Measurements from ENCODE around the gene MYADML2. TPM values are rescaled to one million over a fixed set of nuclear protein-coding genes. Genes with fewer than 3 reads are reported as not detected.

The MYADML2 gene
- total and polyA plus RNA-seq, 2 of the 8 experiments (the other 6 are each of a cell fraction or from before 2014, with no cell fraction given): 0.26 to 0.47 TPM

DNA sequence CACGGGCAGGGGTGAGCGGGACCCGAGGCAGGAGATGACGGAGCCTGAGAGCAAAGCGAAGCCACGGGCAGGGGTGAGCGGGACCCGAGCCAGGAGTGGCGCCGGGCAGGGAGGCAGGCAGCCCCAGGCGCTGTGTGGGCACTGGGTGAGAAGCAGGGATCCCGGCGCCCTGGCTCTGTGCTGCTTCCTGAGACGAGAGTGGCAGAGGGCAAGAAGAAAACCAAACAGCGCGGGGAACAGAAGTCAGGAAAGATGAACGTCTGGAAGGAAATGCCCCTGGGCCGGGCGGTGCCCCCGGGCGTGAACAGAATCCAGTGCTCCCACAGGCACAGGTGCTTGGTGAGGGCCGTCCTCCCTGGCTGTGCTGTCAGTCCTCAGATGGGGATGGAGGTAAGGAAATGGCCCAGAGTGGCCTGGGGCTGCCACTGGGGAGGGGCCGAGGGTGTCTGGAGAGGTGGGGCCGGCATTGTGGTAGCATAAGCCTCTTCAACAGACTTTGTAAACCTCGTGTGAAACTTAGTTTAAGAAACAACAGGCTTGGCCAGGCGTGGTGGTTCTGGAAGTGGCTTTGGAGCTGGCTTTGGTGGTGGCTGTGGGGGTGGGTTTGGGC is 40.2 kb upstream of the MYADML2 start (continued):
- TF ChIP-seq, protein P1, sequence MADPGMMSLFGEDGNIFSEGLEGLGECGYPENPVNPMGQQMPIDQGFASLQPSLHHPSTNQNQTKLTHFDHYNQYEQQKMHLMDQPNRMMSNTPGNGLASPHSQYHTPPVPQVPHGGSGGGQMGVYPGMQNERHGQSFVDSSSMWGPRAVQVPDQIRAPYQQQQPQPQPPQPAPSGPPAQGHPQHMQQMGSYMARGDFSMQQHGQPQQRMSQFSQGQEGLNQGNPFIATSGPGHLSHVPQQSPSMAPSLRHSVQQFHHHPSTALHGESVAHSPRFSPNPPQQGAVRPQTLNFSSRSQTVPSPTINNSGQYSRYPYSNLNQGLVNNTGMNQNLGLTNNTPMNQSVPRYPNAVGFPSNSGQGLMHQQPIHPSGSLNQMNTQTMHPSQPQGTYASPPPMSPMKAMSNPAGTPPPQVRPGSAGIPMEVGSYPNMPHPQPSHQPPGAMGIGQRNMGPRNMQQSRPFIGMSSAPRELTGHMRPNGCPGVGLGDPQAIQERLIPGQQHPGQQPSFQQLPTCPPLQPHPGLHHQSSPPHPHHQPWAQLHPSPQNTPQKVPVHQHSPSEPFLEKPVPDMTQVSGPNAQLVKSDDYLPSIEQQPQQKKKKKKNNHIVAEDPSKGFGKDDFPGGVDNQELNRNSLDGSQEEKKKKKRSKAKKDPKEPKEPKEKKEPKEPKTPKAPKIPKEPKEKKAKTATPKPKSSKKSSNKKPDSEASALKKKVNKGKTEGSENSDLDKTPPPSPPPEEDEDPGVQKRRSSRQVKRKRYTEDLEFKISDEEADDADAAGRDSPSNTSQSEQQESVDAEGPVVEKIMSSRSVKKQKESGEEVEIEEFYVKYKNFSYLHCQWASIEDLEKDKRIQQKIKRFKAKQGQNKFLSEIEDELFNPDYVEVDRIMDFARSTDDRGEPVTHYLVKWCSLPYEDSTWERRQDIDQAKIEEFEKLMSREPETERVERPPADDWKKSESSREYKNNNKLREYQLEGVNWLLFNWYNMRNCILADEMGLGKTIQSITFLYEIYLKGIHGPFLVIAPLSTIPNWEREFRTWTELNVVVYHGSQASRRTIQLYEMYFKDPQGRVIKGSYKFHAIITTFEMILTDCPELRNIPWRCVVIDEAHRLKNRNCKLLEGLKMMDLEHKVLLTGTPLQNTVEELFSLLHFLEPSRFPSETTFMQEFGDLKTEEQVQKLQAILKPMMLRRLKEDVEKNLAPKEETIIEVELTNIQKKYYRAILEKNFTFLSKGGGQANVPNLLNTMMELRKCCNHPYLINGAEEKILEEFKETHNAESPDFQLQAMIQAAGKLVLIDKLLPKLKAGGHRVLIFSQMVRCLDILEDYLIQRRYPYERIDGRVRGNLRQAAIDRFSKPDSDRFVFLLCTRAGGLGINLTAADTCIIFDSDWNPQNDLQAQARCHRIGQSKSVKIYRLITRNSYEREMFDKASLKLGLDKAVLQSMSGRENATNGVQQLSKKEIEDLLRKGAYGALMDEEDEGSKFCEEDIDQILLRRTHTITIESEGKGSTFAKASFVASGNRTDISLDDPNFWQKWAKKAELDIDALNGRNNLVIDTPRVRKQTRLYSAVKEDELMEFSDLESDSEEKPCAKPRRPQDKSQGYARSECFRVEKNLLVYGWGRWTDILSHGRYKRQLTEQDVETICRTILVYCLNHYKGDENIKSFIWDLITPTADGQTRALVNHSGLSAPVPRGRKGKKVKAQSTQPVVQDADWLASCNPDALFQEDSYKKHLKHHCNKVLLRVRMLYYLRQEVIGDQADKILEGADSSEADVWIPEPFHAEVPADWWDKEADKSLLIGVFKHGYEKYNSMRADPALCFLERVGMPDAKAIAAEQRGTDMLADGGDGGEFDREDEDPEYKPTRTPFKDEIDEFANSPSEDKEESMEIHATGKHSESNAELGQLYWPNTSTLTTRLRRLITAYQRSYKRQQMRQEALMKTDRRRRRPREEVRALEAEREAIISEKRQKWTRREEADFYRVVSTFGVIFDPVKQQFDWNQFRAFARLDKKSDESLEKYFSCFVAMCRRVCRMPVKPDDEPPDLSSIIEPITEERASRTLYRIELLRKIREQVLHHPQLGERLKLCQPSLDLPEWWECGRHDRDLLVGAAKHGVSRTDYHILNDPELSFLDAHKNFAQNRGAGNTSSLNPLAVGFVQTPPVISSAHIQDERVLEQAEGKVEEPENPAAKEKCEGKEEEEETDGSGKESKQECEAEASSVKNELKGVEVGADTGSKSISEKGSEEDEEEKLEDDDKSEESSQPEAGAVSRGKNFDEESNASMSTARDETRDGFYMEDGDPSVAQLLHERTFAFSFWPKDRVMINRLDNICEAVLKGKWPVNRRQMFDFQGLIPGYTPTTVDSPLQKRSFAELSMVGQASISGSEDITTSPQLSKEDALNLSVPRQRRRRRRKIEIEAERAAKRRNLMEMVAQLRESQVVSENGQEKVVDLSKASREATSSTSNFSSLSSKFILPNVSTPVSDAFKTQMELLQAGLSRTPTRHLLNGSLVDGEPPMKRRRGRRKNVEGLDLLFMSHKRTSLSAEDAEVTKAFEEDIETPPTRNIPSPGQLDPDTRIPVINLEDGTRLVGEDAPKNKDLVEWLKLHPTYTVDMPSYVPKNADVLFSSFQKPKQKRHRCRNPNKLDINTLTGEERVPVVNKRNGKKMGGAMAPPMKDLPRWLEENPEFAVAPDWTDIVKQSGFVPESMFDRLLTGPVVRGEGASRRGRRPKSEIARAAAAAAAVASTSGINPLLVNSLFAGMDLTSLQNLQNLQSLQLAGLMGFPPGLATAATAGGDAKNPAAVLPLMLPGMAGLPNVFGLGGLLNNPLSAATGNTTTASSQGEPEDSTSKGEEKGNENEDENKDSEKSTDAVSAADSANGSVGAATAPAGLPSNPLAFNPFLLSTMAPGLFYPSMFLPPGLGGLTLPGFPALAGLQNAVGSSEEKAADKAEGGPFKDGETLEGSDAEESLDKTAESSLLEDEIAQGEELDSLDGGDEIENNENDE (IDR thresholded peaks at IDR 0.05; ENCODE audit: insufficient replicate concordance, low read length): no peak
- TF ChIP-seq BCL11A (IDR thresholded peaks at IDR 0.05; ENCODE audit: low read depth in 2 of 2, low read length in 2 of 2): no peak
- no peak for TF ChIP-seq RBBP5 (IDR thresholded peaks at IDR 0.05; ENCODE audit: borderline replicate concordance, low read depth, low read length)
- TF ChIP-seq GABPA (IDR thresholded peaks at IDR 0.05; ENCODE audit: borderline replicate concordance, insufficient read depth, low read length): no peak
- TF ChIP-seq BRCA1 (IDR thresholded peaks at IDR 0.05; ENCODE audit: low read depth, low read length): no peak
- TF ChIP-seq SIX5 (IDR thresholded peaks at IDR 0.05; ENCODE audit: low read depth, low read length): no peak
- TF ChIP-seq EP300 (IDR thresholded peaks at IDR 0.05; ENCODE audit: borderline replicate concordance in 1 of 2, low read depth in 2 of 2, low read length in 2 of 2): no peak
- TF ChIP-seq SAP30 (IDR thresholded peaks at IDR 0.05; ENCODE audit: insufficient read depth, insufficient replicate concordance, low read length): no peak
- no peak for TF ChIP-seq HDAC6 (IDR thresholded peaks at IDR 0.05; ENCODE audit: low read depth, low read length)
- TF ChIP-seq MAFK (IDR thresholded peaks at IDR 0.05; ENCODE audit: low read depth, low read length): no peak
- no peak for TF ChIP-seq NRF1 (IDR thresholded peaks at IDR 0.05; ENCODE audit: low read depth, low read length)
